ENCODE measurements around the gene JPT1.
"Not testable (repeated sequence)": the region's sequence is repeated elsewhere in the genome, so short reads cannot be mapped to it uniquely, and the experiment has no call there.

Gene JPT1

DNA sequence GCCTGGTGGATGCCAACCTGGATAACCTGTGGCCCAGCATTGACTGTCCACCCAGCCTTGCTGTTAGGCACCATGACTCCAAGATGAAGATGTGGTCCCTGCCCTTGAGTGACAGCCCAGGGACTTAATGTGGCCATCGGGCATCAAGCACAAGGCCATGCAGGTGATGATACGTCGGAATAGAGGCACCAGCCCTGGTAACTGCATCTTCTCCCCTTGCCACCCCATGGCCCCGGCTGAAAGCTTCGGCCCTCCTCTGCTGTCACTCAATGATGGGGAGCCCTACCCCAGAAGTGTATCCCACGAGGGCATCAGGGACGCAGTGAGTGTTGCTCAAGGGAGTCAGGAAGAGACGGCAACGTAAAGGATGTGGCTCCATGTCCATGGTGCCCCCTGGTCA, 24.7 kb downstream of the JPT1 start:
- no peak for ATAC-seq

- no peak for ATAC-seq
Observed at GRCh38 chr17:75128694-75129505, 25.4 kb downstream of the JPT1 start.

GRCh38 chr17:75127936-75128335, 26.4 kb downstream of the JPT1 start:
- not testable (repeated sequence) for ATAC-seq

GRCh38 chr17:75126954-75127353, 27.4 kb downstream of the JPT1 start:
- no peak for ATAC-seq

DNA sequence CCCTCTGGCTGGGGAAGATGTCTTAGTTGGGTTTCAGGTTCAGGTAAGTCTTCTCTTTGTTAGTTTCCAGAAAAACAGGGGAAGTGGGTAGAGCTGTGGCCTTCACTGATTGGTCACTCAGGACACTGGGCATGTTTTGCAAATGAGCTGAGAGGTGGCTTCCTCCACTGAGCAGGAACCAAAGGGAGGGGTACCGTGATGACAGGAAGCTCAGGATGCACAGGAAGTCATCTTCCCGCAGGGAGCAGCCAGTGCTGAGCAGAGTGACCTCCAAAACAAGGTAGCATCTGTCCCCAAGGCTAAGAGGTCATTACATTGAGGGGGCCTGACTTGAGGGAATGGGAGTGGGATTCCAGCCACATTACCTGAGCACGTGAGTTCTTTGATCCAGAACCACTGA, 28.3 kb downstream of the JPT1 start:
- no peak for ATAC-seq

DNA sequence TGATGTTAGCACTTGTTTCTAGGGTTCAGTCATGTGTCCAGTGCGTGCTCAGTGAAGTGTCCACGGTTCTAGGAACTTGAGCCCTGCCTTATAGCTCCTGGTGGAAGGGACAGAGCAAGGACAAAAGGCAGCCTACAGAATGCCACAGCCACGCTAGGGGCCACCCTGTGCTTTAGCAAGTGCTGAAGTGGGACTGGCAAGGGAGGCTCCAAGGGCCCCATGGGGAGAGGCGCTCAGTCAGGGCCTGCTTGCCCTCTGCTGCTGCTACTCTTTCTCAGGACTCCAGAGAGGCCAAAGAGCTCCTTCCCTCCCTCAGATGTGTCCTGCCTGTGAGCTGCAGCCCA, 29.5 kb downstream of the JPT1 start:
- no peak for ATAC-seq

GRCh38 chr17:75124041-75124818, 30.1 kb downstream of the JPT1 start:
- peak; percentile 92 to 98 for ATAC-seq

DNA sequence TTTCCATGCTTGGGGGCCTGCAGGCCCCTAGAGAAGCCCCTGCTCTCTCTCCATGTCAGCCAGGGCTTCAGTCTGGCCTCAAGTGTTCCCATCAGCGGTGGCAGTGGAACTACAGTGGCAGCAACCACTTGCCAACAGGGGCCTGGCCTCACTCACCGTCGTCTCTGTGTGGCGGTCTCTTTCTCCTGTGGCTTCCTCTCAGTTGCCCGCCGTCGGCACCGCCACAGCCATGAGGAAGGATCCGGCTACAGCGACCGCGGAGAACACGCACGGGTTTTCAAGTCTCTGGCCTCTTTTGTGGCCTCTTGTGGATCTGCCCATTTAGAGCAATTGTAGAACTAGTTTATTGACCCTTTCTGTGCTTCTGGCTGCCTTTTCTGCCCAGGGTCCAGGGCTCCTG, 36.0 kb downstream of the JPT1 start:
- no peak for ATAC-seq

- no peak for ATAC-seq
Observed at GRCh38 chr17:75116737-75117136, 37.6 kb downstream of the JPT1 start.

GRCh38 chr17:75115555-75115954, 38.8 kb downstream of the JPT1 start:
- no peak for ATAC-seq

DNA sequence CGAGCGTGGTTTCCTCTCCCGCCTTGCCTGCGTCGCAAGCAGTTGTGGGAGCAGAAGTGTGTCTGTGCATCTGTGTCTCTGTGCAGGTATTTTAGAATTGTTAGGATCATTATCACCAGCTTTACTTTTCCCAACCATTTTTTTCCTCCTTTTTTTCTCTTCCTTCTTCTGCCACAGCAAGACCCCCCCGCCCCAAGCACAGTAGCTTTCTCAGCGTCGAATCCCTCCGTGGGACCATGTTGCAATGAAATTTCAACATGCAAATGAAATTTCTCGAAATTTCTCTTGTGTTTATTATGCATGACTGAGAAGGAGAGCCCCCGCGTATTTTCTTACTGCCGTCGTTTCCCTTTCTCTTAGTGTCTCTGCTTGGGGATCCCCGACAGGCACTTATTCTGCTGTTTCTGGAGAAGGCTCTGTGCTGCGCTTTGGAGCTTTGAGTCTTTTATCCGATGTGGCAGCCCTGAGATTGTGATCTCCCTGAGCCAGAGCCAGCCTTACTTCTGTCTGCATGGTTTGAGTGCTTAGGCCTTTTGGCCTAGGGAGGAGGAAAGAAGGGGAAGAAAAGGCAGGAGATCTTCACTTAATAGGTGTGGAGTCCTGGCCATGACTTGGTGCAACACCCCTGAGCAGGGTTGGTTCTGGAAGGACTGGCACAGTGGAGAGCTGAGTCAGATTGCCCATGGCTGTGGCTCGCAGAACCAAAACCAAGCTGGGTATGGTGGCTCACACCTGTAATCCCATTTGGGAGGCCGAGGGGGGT, 39.6 kb downstream of the JPT1 start:
- no peak for ATAC-seq

GRCh38 chr17:75113798-75114551, 40.3 kb downstream of the JPT1 start:
- ATAC-seq: peak; percentile 64 to 74

GRCh38 chr17:75111777-75112335, 42.5 kb downstream of the JPT1 start:
- no peak for ATAC-seq

GRCh38 chr17:75110234-75110937, 43.9 kb downstream of the JPT1 start:
- no peak for ATAC-seq

- ATAC-seq: peak; percentile 83 to 87
Observed at GRCh38 chr17:75109407-75110233, 44.7 kb downstream of the JPT1 start, which contains the start of gene ARMC7. ARMC7 (plus strand) TSS chr17:75109969; CDS start chr17:75110289, 320 bp downstream.

- ATAC-seq: no peak
Observed at GRCh38 chr17:75109046-75109406, 45.3 kb downstream of the JPT1 start.

DNA sequence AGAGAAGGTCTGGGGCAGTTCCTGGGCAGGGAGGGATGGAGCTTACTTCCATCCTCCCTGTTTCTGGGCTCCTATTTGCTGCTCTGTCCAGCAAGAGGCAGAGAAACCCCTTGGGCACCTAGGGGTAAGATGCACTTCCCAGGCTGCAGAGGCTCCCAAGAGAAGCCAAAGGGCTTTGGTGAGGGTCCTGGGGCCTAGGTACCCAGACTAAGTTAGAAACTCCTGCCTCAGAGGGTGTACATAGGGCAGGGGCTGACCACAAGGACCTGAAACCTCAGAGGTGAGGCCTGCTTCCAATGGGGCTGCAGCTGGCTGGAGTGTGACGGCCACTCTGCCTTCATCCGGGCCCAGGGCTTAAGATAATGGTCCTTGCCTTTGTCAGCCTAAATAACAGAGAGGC, 46.1 kb downstream of the JPT1 start:
- ATAC-seq: no peak

- ATAC-seq: no peak
Observed at GRCh38 chr17:75105126-75106080, 48.9 kb downstream of the JPT1 start.
